DOHH2 (cell line): ENCODE data around the gene RYR2.

Experiments
- H3F3A ChIP-seq: fragments of 200-600 bp; sonication (generic), shearing (Covaris generic); 2 replicates; pipeline ENCODE4 v1.6.0; 2016; ENCODE audit warnings: antibody characterized with exemption, mild to moderate bottlenecking; ENCODE audit not compliant: control insufficient read depth, insufficient read depth
- H3K27ac ChIP-seq: fragments of 200-600 bp; sonication (generic); 2 replicates; pipeline ENCODE4 v1.5.1; 2014; ENCODE audit warnings: low read depth, mild to moderate bottlenecking, low read length, moderate library complexity
- H3K27me3 ChIP-seq: fragments of 200-600 bp; sonication (generic); 2 replicates; pipeline ENCODE4 v1.6.1; 2014; ENCODE audit warnings: mild to moderate bottlenecking, low read length, mixed read lengths; ENCODE audit not compliant: control insufficient read depth
- H3K36me3 ChIP-seq: fragments of 200-600 bp; sonication (generic); 2 replicates; pipeline ENCODE4 v1.6.1; 2014; ENCODE audit warnings: mild to moderate bottlenecking, low read length, moderate library complexity, mixed read lengths; ENCODE audit not compliant: control insufficient read depth
- H3K4me1 ChIP-seq: fragments of 200-600 bp; sonication (generic); 2 replicates; pipeline ENCODE4 v1.6.1; 2014; ENCODE audit warnings: mild to moderate bottlenecking, low read length, mixed read lengths; ENCODE audit not compliant: control insufficient read depth
- H3K4me2 ChIP-seq: fragments of 200-600 bp; sonication (generic); 2 replicates; pipeline ENCODE4 v1.6.0; 2014; ENCODE audit warnings: mild to moderate bottlenecking, low read length, moderate library complexity
- H3K4me3 ChIP-seq: fragments of 200-600 bp; sonication (generic); 2 replicates; pipeline ENCODE4 v1.5.1; 2014; ENCODE audit warnings: mild to moderate bottlenecking, low read length, mixed read lengths
- H3K79me2 ChIP-seq: fragments of 200-600 bp; sonication (generic); 2 replicates; pipeline ENCODE4 v1.6.1; 2014; ENCODE audit warnings: mild to moderate bottlenecking, low read length, mixed read lengths; ENCODE audit not compliant: control insufficient read depth
- H3K9me2 ChIP-seq: fragments of 200-600 bp; sonication (generic); replicated peaks from 2 replicates; pipeline ENCODE4 v1.6.1; 2014; ENCODE audit warnings: mild to moderate bottlenecking, low read length, mixed read lengths; ENCODE audit not compliant: control insufficient read depth
- H3K9me3 ChIP-seq: fragments of 200-600 bp; sonication (generic); 2 replicates; pipeline ENCODE4 v1.6.1; 2014; ENCODE audit warnings: antibody characterized with exemption, low read length, mixed read lengths; ENCODE audit not compliant: control insufficient read depth, insufficient read depth
- H4K20me1 ChIP-seq: fragments of 200-600 bp; sonication (generic); 2 replicates; pipeline ENCODE4 v1.6.0; 2014; ENCODE audit warnings: low read depth, mild to moderate bottlenecking, antibody characterized with exemption, low read length, moderate library complexity; ENCODE audit not compliant: control insufficient read depth, insufficient read depth
- CTCF ChIP-seq: fragments of 200-600 bp; sonication (generic); IDR thresholded peaks from one replicate; pipeline ENCODE4 v1.5.1; 2014; ENCODE audit warnings: antibody characterized with exemption, mild to moderate bottlenecking, low read depth, low read length; ENCODE audit not compliant: poor library complexity, severe bottlenecking
- EZH2phosphoT487 ChIP-seq: fragments of 200-600 bp; sonication (generic); IDR thresholded peaks from 2 replicates; pipeline ENCODE4 v1.6.1; 2017; ENCODE audit warnings: borderline replicate concordance, mild to moderate bottlenecking, antibody characterized with exemption, low read length, moderate library complexity, mixed read lengths

RYR2 gene

GRCh38 chr1:237112663-237113062, 70.7 kb downstream of the RYR2 start:
- Histone ChIP-seq H3K4me1 (no peaks in the 10 kb centered on the region), H3K9me3 (no peaks in the 10 kb centered on the region), H4K20me1 (no peaks in the 10 kb centered on the region), H3K4me2 (no peak overlapping the region), H3K79me2 (no peaks in the 10 kb centered on the region), H3K27me3 (no peaks in the 10 kb centered on the region), H3K27ac (no peak overlapping the region), H3K36me3 (no peaks in the 10 kb centered on the region), H3K9me2 (no peaks in the 10 kb centered on the region), H3F3A (no peaks in the 10 kb centered on the region), H3K4me3 (no peak overlapping the region)
- TF ChIP-seq CTCF (no peak), EZH2phosphoT487 (no peak)

GRCh38 chr1:237115035-237115434, 73.1 kb downstream of the RYR2 start:
- Histone ChIP-seq H3K27ac (no peak overlapping the region), H3K4me3 (no peak overlapping the region), H3K9me3 (no peaks in the 10 kb centered on the region), H3K36me3 (no peaks in the 10 kb centered on the region), H3K79me2 (no peaks in the 10 kb centered on the region), H3F3A (no peaks in the 10 kb centered on the region), H4K20me1 (no peaks in the 10 kb centered on the region), H3K4me1 (no peaks in the 10 kb centered on the region), H3K27me3 (no peaks in the 10 kb centered on the region), H3K9me2 (no peaks in the 10 kb centered on the region), H3K4me2 (no peak overlapping the region)
- TF ChIP-seq EZH2phosphoT487 (no peak), CTCF (no peak)

GRCh38 chr1:237119091-237119490, 77.1 kb downstream of the RYR2 start:
- Histone ChIP-seq H3K27me3 (no peaks in the 10 kb centered on the region), H4K20me1 (no peaks in the 10 kb centered on the region), H3K36me3 (no peaks in the 10 kb centered on the region), H3K9me2 (no peaks in the 10 kb centered on the region), H3K4me3 (no peak overlapping the region), H3K9me3 (no peaks in the 10 kb centered on the region), H3K79me2 (no peaks in the 10 kb centered on the region), H3K4me1 (no peaks in the 10 kb centered on the region), H3K4me2 (no peak overlapping the region), H3F3A (no peaks in the 10 kb centered on the region), H3K27ac (no peak overlapping the region)
- no peak for TF ChIP-seq CTCF
- no peak for TF ChIP-seq EZH2phosphoT487

- Histone ChIP-seq H3K4me2 (no peak overlapping the region), H3K36me3 (no peaks in the 10 kb centered on the region), H3K79me2 (no peaks in the 10 kb centered on the region), H4K20me1 (no peaks in the 10 kb centered on the region), H3F3A (no peaks in the 10 kb centered on the region), H3K4me3 (no peak overlapping the region), H3K27me3 (no peaks in the 10 kb centered on the region), H3K9me3 (no peaks in the 10 kb centered on the region), H3K27ac (no peak overlapping the region), H3K9me2 (no peaks in the 10 kb centered on the region), H3K4me1 (no peaks in the 10 kb centered on the region)
- TF ChIP-seq CTCF (no peak), EZH2phosphoT487 (no peak)
These were observed 78.7 kb downstream of the RYR2 start for GRCh38 chr1:237120683-237121082.
